Vagina (tissue), 2 donors: ENCODE data around the gene MED17.

ENCODE experiments used
- POLR2A ChIP-seq, 2 donors: fragments of 450-650 bp; IDR thresholded peaks; one replicate each; pipeline ENCODE4 v1.6.1; 2017; ENCODE audit warnings: antibody characterized with exemption in 2 of 2, mild to moderate bottlenecking in 2 of 2, moderate library complexity in 2 of 2
- TF ChIP-seq, protein P1 (sequence below), 3 experiments: fragments of 450-650 bp in 2 of 3; fragments of 200-600 bp in 1 of 3; sonication (generic) in 1 of 3; IDR thresholded peaks; one replicate each; pipeline ENCODE4 v1.5.1; 2017 to 2019; ENCODE audit warnings: antibody characterized with exemption in 3 of 3, mild to moderate bottlenecking in 2 of 3, moderate library complexity in 2 of 3

DNA sequence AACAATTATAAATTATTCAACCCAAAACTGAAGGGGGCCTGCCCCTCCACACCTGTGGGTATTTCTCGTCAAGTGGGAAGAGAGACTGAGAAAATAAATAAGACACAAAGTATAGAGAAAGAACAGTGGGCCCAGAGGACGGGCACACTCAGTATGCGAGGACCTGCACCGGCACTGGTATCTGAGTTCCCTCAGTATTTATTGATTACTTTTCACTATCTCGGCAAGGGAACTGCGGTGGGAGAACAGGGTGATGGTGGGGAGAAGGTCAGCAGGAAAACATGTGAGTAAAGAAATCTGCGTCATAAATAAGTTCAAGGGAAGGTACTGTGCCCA lies 39.4 kb upstream of the MED17 start:
- no peak for TF ChIP-seq POLR2A (IDR thresholded peaks at IDR 0.05)
- TF ChIP-seq, protein P1, sequence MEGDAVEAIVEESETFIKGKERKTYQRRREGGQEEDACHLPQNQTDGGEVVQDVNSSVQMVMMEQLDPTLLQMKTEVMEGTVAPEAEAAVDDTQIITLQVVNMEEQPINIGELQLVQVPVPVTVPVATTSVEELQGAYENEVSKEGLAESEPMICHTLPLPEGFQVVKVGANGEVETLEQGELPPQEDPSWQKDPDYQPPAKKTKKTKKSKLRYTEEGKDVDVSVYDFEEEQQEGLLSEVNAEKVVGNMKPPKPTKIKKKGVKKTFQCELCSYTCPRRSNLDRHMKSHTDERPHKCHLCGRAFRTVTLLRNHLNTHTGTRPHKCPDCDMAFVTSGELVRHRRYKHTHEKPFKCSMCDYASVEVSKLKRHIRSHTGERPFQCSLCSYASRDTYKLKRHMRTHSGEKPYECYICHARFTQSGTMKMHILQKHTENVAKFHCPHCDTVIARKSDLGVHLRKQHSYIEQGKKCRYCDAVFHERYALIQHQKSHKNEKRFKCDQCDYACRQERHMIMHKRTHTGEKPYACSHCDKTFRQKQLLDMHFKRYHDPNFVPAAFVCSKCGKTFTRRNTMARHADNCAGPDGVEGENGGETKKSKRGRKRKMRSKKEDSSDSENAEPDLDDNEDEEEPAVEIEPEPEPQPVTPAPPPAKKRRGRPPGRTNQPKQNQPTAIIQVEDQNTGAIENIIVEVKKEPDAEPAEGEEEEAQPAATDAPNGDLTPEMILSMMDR (IDR thresholded peaks at IDR 0.05) = no peak
